Liver (tissue), 9 donors: ENCODE results near the gene PITRM1. TPM values are rescaled to one million over a fixed set of nuclear protein-coding genes. Genes with fewer than 3 reads are reported as not detected.
A peak's percentile ranks its signal among the peaks of the same experiment; 100 is the strongest.

Source experiments
- DNase-seq: peaks from one replicate; pipeline ENCODE4 v3.0.0-alpha.2; 2017; ENCODE audit warnings: low spot score
- H3K27ac ChIP-seq, 2 donors: one replicate each; pipeline ENCODE4 v1.7.0; 2013; ENCODE audit warnings: inconsistent platforms in 2 of 2, low read length in 2 of 2, control low read depth in 1 of 2, low read depth in 1 of 2, mild to moderate bottlenecking in 1 of 2
- H3K27me3 ChIP-seq, 4 donors: one replicate each; pipeline versions ENCODE4 v1.6.1 to v1.7.0; 2013; ENCODE audit warnings: low read length in 3 of 4, inconsistent platforms in 1 of 4, mild to moderate bottlenecking in 1 of 4, moderate library complexity in 1 of 4; ENCODE audit not compliant: control insufficient read depth in 4 of 4, insufficient read depth in 4 of 4
- H3K36me3 ChIP-seq, 4 donors: one replicate each; pipeline versions ENCODE4 v1.6.1 to v1.7.0; 2013; ENCODE audit warnings: low read length in 3 of 4, mild to moderate bottlenecking in 3 of 4, low read depth in 1 of 4, moderate library complexity in 1 of 4; ENCODE audit not compliant: control insufficient read depth in 4 of 4, insufficient read depth in 3 of 4
- H3K4me1 ChIP-seq, 4 donors: one replicate each; pipeline versions ENCODE4 v1.6.1 to v1.7.0; 2013; ENCODE audit warnings: low read length in 3 of 4, mild to moderate bottlenecking in 3 of 4, moderate library complexity in 1 of 4; ENCODE audit not compliant: control insufficient read depth in 4 of 4, insufficient read depth in 4 of 4
- H3K4me3 ChIP-seq, 3 donors: one replicate each; pipeline versions ENCODE4 v1.6.1 to v1.7.0; 2013; ENCODE audit warnings: low read length in 3 of 3, control low read depth in 1 of 3, low read depth in 1 of 3, mild to moderate bottlenecking in 1 of 3
- H3K9ac ChIP-seq, 2 donors: one replicate each; pipeline ENCODE4 v1.7.0; 2013; ENCODE audit warnings: low read length in 2 of 2, mild to moderate bottlenecking in 2 of 2, moderate library complexity in 2 of 2, control low read depth in 1 of 2, low read depth in 1 of 2
- H3K9me3 ChIP-seq, 4 donors: one replicate each; pipeline versions ENCODE4 v1.6.1 to v1.7.0; 2013; ENCODE audit warnings: low read length in 3 of 4; ENCODE audit not compliant: control insufficient read depth in 4 of 4
- EGR1 ChIP-seq, 2 donors: IDR thresholded peaks; 2 replicates each; pipeline ENCODE4 v1.6.1; 2016 to 2018; ENCODE audit warnings: antibody characterized with exemption in 2 of 2, low read depth in 2 of 2
- FOXA2 ChIP-seq: IDR thresholded peaks from 2 replicates; pipeline ENCODE4 v1.6.1; 2016; ENCODE audit warnings: antibody characterized with exemption
- HNF4A ChIP-seq, 2 donors: conservative IDR thresholded peaks; 2 replicates each; pipeline ENCODE4 v1.6.1; 2016; ENCODE audit warnings: antibody characterized with exemption in 2 of 2, mild to moderate bottlenecking in 2 of 2
- HNF4G ChIP-seq: IDR thresholded peaks from 2 replicates; pipeline ENCODE4 v1.6.1; 2016; ENCODE audit warnings: antibody characterized with exemption
- JUND ChIP-seq, 2 donors: IDR thresholded peaks; 2 replicates each; pipeline ENCODE4 v1.6.1; 2016; ENCODE audit warnings: antibody characterized with exemption in 2 of 2
- NR2F2 ChIP-seq: IDR thresholded peaks from 2 replicates; pipeline ENCODE4 v1.6.1; 2016; ENCODE audit warnings: antibody characterized with exemption
- RXRA ChIP-seq, 2 donors: IDR thresholded peaks; 2 replicates each; pipeline ENCODE4 v1.6.1; 2017 to 2018; ENCODE audit warnings: antibody characterized with exemption in 2 of 2, mild to moderate bottlenecking in 1 of 2
- SP1 ChIP-seq: IDR thresholded peaks from 2 replicates; pipeline ENCODE4 v1.6.1; 2018; ENCODE audit warnings: antibody characterized with exemption, mild to moderate bottlenecking
- TAF1 ChIP-seq: conservative IDR thresholded peaks from 2 replicates; pipeline ENCODE4 v1.6.1; 2016; ENCODE audit warnings: antibody characterized with exemption, mild to moderate bottlenecking
- YY1 ChIP-seq: IDR thresholded peaks from 2 replicates; pipeline ENCODE4 v1.6.1; 2016; ENCODE audit warnings: antibody characterized with exemption, mild to moderate bottlenecking
- ZBTB33 ChIP-seq: IDR thresholded peaks from 2 replicates; pipeline ENCODE4 v1.6.1; 2016; ENCODE audit warnings: antibody characterized with exemption
- WGBS: extraction: QIAGEN DNeasy Blood & Tissue Kit; methylation state at CpG from one replicate; pipeline ENCODE4 v1.1.7; 2013; 5-methylcytosine and 5-hydroxymethylcytosine counted together
- polyA plus RNA-seq, 2 donors: library from polyadenylated mRNA; stranded (reverse) in 1 of 2; unstranded in 1 of 2; fragments of 200-250 nt in 1 of 2; fragments of >200 nt in 1 of 2; fragmentation: Nextera tagmentation in 1 of 2; extraction: Ambion mirVana in 1 of 2; gene quantifications; one replicate each; pipeline versions ENCODE4 v1.2.1 to v1.2.3, GENCODE V29; 2013 to 2015
- total RNA-seq, 2 donors: library from RNA; depleted of rRNA; stranded (reverse); fragments of >200 nt; gene quantifications; one replicate each; pipeline ENCODE4 v1.2.3, GENCODE V29; 2014
- TF ChIP-seq, protein P1 (sequence below): fragments of 150-350 bp; IDR thresholded peaks from 2 replicates; pipeline ENCODE4 v1.5.1; 2017; ENCODE audit warnings: improper control_type of control experiment, low read depth, low read length; ENCODE audit not compliant: missing input control
- TF ChIP-seq, protein P2 (sequence below): IDR thresholded peaks from 2 replicates; pipeline ENCODE4 v1.6.1; 2016; ENCODE audit warnings: antibody characterized with exemption
- TF ChIP-seq, protein P3 (sequence below): IDR thresholded peaks from 2 replicates; pipeline ENCODE4 v1.6.1; 2016; ENCODE audit warnings: antibody characterized with exemption, mild to moderate bottlenecking
- TF ChIP-seq, protein P4 (sequence below): IDR thresholded peaks from 2 replicates; pipeline ENCODE4 v1.6.1; 2016; ENCODE audit warnings: antibody characterized with exemption
- donor health status: healthy.
- donor health status: healthy.
- donor health status: healthy.
- donor health status: healthy.
- donor health status: healthy.

Gene PITRM1
- total and polyA plus RNA-seq, 4 donors, result 21.1 to 43.1 (median 27.7) TPM

GRCh38 chr10:3119796-3120459 lies 52.7 kb downstream of the PITRM1 start:
- no peaks in the 10 kb centered on the region for H3K9me3 ChIP-seq
- no peak overlapping the region for H3K27ac ChIP-seq
- no peak overlapping the region for H3K9ac ChIP-seq
- no peaks in the 10 kb centered on the region for H3K4me1 ChIP-seq
- no peaks in the 10 kb centered on the region for H3K27me3 ChIP-seq
- no peak for DNase-seq
- H3K36me3 ChIP-seq, result peaks cover 0 to 3% (median 0%) of the 10 kb centered on the region in 4 donors
- WGBS, result 90% methylated on average over 31 of the region's 31 CpGs
- TF ChIP-seq, protein P1, sequence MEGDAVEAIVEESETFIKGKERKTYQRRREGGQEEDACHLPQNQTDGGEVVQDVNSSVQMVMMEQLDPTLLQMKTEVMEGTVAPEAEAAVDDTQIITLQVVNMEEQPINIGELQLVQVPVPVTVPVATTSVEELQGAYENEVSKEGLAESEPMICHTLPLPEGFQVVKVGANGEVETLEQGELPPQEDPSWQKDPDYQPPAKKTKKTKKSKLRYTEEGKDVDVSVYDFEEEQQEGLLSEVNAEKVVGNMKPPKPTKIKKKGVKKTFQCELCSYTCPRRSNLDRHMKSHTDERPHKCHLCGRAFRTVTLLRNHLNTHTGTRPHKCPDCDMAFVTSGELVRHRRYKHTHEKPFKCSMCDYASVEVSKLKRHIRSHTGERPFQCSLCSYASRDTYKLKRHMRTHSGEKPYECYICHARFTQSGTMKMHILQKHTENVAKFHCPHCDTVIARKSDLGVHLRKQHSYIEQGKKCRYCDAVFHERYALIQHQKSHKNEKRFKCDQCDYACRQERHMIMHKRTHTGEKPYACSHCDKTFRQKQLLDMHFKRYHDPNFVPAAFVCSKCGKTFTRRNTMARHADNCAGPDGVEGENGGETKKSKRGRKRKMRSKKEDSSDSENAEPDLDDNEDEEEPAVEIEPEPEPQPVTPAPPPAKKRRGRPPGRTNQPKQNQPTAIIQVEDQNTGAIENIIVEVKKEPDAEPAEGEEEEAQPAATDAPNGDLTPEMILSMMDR, result peak; percentile 10
- TF ChIP-seq ZBTB33 (no peak), FOXA2 (no peak)
- H3K4me3 ChIP-seq, result no peak overlapping the region

DNA sequence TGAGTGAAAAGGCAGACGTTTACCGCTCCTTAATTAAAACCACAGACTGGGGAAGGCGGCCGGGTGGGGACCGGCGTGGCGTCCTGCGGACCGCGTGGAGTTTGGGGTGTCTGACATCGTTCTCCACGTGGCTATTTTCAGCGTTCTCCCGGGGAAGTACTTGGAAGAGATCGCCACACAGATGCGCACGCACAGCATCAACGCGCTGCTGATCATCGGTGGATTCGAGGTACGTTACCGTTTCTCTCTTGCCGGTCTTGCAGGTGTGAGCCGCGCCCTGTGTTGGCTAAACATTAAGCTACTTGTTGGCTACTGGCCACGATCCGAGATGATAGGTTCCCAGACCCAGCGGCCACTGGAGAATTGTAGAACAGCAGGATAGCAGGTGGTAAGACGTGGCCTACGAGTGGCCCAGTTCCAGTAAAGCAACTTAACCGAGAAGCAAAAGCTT lies 53.9 kb downstream of the PITRM1 start:
- H3K27me3 ChIP-seq, result no peaks in the 10 kb centered on the region
- H3K36me3 ChIP-seq, result peaks cover 0 to 3% (median 0%) of the 10 kb centered on the region in 4 donors
- TF ChIP-seq SP1, result no peak
- no peak for TF ChIP-seq FOXA2
- TF ChIP-seq, protein P2, sequence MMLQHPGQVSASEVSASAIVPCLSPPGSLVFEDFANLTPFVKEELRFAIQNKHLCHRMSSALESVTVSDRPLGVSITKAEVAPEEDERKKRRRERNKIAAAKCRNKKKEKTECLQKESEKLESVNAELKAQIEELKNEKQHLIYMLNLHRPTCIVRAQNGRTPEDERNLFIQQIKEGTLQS, result no peak
- TF ChIP-seq RXRA (IDR thresholded peaks at IDR 0.05), result no peak
- TF ChIP-seq, protein P3, sequence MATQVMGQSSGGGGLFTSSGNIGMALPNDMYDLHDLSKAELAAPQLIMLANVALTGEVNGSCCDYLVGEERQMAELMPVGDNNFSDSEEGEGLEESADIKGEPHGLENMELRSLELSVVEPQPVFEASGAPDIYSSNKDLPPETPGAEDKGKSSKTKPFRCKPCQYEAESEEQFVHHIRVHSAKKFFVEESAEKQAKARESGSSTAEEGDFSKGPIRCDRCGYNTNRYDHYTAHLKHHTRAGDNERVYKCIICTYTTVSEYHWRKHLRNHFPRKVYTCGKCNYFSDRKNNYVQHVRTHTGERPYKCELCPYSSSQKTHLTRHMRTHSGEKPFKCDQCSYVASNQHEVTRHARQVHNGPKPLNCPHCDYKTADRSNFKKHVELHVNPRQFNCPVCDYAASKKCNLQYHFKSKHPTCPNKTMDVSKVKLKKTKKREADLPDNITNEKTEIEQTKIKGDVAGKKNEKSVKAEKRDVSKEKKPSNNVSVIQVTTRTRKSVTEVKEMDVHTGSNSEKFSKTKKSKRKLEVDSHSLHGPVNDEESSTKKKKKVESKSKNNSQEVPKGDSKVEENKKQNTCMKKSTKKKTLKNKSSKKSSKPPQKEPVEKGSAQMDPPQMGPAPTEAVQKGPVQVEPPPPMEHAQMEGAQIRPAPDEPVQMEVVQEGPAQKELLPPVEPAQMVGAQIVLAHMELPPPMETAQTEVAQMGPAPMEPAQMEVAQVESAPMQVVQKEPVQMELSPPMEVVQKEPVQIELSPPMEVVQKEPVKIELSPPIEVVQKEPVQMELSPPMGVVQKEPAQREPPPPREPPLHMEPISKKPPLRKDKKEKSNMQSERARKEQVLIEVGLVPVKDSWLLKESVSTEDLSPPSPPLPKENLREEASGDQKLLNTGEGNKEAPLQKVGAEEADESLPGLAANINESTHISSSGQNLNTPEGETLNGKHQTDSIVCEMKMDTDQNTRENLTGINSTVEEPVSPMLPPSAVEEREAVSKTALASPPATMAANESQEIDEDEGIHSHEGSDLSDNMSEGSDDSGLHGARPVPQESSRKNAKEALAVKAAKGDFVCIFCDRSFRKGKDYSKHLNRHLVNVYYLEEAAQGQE, result no peak
- no peak for TF ChIP-seq YY1
- no peak for TF ChIP-seq NR2F2
- TF ChIP-seq TAF1, result no peak
- TF ChIP-seq, protein P4, sequence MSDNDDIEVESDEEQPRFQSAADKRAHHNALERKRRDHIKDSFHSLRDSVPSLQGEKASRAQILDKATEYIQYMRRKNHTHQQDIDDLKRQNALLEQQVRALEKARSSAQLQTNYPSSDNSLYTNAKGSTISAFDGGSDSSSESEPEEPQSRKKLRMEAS, result no peak
- no peak for TF ChIP-seq JUND (IDR thresholded peaks at IDR 0.05)
- TF ChIP-seq, protein P1, result no peak
- TF ChIP-seq HNF4A (conservative IDR thresholded peaks at IDR 0.05), result no peak
- TF ChIP-seq HNF4G, result no peak
- TF ChIP-seq EGR1 (IDR thresholded peaks at IDR 0.05; ENCODE audit: low read depth in 2 of 2), result no peak
- no peaks in the 10 kb centered on the region for H3K9me3 ChIP-seq
- no peak for DNase-seq
- H3K27ac ChIP-seq, result no peak overlapping the region
- no peak overlapping the region for H3K4me3 ChIP-seq
- H3K9ac ChIP-seq, result no peak overlapping the region
- WGBS, result 93% methylated on average over 32 of the region's 32 CpGs
- no peaks in the 10 kb centered on the region for H3K4me1 ChIP-seq
